AG04450 (cell line): Measurements from ENCODE around the gene ITGB2. TPM values are rescaled to one million over a fixed set of nuclear protein-coding genes. Genes with fewer than 3 reads are reported as not detected.

Source experiments
- CTCF ChIA-PET: fragments of 300-600, 350-600 bp; formaldehyde crosslinking; extraction: SDS; loops from one replicate; lab custom pipeline; 2022; ENCODE audit warnings: antibody characterized with exemption, inconsistent platforms; lab: Charles Lee
- POLR2A ChIA-PET: fragments of 350-600 bp; formaldehyde crosslinking; extraction: SDS; loops from one replicate; lab custom pipeline; 2021; ENCODE audit warnings: antibody characterized with exemption, inconsistent platforms; lab: Yijun Ruan, JAX
- DNase-seq: peaks from one replicate; pipeline ENCODE4 v3.0.0-alpha.2; 2011; ENCODE audit warnings: low read depth, low spot score
- H3K27ac ChIP-seq: one replicate; pipeline ENCODE4 v1.5.1; 2012; ENCODE audit warnings: low read depth, low read length, control low read depth
- H3K27me3 ChIP-seq: one replicate; pipeline ENCODE4 v1.6.0; 2012; ENCODE audit warnings: low read length; ENCODE audit not compliant: control insufficient read depth, insufficient read depth
- H3K4me3 ChIP-seq: 2 replicates; pipeline ENCODE4 v1.5.1; 2011; ENCODE audit warnings: mild to moderate bottlenecking, low read depth, low read length, control low read depth
- H3K9me3 ChIP-seq: 2 replicates; pipeline ENCODE4 v1.5.1; 2012; ENCODE audit warnings: low read length; ENCODE audit not compliant: control insufficient read depth, insufficient read depth
- CTCF ChIP-seq: IDR thresholded peaks from 2 replicates; pipeline ENCODE4 v1.5.1; 2011; ENCODE audit warnings: low read depth, low read length, control low read depth, inconsistent platforms
- polyA plus RNA-seq: library from polyadenylated mRNA; depleted of rRNA; stranded (reverse); fragments of >200 nt; gene quantifications from 2 replicates; pipeline ENCODE4 v1.2.3, GENCODE V29; 2011

ITGB2 gene
- polyA plus RNA-seq, 1 experiment: 0.04 TPM

DNA sequence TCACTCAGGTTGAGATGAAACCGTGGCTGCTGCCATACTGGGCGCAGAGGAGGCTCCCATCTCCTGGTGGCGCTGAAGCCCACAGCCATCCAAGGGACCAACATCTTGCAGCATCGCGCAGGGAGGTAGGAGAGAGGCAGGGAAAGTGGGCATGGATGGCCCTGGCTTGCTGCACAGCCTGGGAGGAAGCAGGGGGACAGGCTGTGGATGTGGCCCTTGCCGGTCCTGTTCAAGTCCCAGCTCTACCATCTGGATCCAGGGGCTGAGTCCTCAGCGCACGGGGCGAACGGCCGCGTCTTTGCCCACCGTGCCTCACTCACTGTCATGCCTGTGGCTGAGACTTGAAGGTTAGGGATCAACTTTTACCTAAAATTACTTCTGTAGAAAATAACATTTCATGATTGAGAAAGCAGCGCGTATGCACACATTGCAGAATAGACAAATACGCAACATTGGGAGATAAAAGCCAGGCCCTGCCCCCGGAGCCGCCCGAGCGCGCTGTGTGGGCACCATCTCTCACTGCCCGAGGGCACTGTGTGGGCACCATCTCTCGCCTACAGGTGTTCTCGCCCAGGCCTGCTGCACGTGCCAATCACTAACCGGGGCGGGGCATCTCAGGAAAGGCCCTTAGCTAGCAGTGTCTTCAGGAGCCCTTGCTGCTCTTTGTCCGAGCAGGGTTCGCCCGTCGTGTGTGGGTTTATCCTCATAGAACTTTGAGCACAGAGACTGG, 30.7 kb upstream of the ITGB2 start:
- DNase-seq: no peak
- no peak for TF ChIP-seq CTCF
- no peak overlapping the region for H3K27ac ChIP-seq
- H3K9me3 ChIP-seq: peaks cover 4% of the 10 kb centered on the region; the same call in 1 of the 2 replicates
- ChIA-PET CTCF (interaction anchor here (12.7 kb wide), 1 partner anchor 188 kb away, joined by 202 read pairs; no protein-coding TSS in a partner anchor), POLR2A (no interaction called here)
- H3K27me3 ChIP-seq: no peaks in the 10 kb centered on the region
- no peak overlapping the region for H3K4me3 ChIP-seq

DNA sequence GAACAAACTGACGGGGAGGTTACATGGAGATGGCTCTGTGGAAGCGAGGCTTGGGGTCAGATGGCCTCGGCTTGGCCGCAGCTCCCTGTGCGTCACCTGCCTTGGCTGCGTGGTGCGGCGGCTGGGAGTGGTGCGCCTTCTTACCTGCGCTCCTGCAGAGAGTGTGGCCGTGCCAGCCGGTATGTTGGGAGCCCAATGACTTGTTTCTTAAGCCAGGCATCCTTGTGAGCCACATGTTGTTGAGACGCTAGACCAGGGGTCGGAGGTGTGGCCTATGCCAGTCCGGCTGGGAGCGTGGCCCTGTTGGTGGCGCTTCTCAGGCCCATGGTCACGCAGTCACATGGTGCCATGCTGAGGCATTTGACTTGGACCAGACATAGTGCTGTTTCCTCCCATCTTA, 29.7 kb upstream of the ITGB2 start:
- H3K9me3 ChIP-seq: peaks cover 4% of the 10 kb centered on the region; the same call in 1 of the 2 replicates
- H3K27me3 ChIP-seq: no peaks in the 10 kb centered on the region
- DNase-seq: no peak
- POLR2A ChIA-PET: interaction anchor here (0.6 to 0.8 kb wide), 3 partner anchors 110 to 187 kb away, joined by 3 to 5 read pairs (median 3); no protein-coding TSS in a partner anchor
- H3K27ac ChIP-seq: no peak overlapping the region
- CTCF ChIA-PET: interaction anchor here (0.6 to 12.7 kb wide), 33 partner anchors 8 to 871 kb away, joined by 3 to 202 read pairs (median 5); partner anchors contain the start of gene SLX9
- TF ChIP-seq CTCF: no peak
- no peak overlapping the region for H3K4me3 ChIP-seq

- no peaks in the 10 kb centered on the region for H3K27me3 ChIP-seq
- no peak overlapping the region for H3K4me3 ChIP-seq
- TF ChIP-seq CTCF: peak; percentile 92
- no peak for DNase-seq
- CTCF ChIA-PET: interaction anchor here (0.5 to 12.7 kb wide), 34 partner anchors 9 to 872 kb away, joined by 3 to 202 read pairs (median 5); partner anchors contain the start of gene SLX9
- H3K9me3 ChIP-seq: peaks cover 4% of the 10 kb centered on the region; the same call in 1 of the 2 replicates
- POLR2A ChIA-PET: interaction anchor here (0.6 to 0.8 kb wide), 4 partner anchors 110 to 187 kb away, joined by 3 to 5 read pairs (median 3); no protein-coding TSS in a partner anchor
- no peak overlapping the region for H3K27ac ChIP-seq
Measured at GRCh38 chr21:44949779-44950198, 29.1 kb upstream of the ITGB2 start.

DNA sequence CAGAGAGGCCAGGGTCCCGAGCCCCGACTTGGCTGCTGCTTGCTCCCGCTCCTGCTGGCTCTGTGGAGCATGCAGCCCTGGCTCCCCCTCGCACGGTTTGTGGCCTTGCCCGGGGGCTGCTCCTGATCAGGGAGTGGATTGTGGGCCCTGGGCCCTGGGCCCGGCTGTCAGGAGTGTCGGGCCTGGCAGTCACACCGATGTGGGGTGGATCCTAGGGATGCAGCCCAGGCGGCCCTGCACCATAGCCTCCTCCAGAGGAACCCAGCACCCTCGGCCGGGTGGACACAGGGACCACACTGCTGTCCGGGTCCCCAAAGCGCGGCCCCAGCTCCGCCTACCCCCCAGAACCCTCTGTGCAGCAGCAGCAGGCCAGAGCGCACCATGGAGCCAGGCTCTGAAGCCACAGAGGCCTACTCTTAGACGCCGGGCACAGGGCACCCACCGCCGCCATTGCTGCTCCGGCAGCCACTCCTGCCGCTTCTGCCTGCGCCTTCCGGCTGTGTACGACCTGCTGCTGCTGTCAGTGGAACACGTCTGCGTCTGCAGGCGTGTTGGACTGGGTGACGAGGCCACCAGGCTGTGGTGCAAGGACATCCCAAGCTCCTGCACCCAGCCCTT, 28.6 kb upstream of the ITGB2 start:
- POLR2A ChIA-PET: interaction anchor here (0.6 to 0.8 kb wide), 2 partner anchors 181 to 188 kb away, joined by 3 read pairs; no protein-coding TSS in a partner anchor
- no peak for DNase-seq
- TF ChIP-seq CTCF: no peak
- Histone ChIP-seq H3K4me3 (no peak overlapping the region), H3K9me3 (peaks cover 2% of the 10 kb centered on the region; the same call in 1 of the 2 replicates), H3K27ac (no peak overlapping the region), H3K27me3 (no peaks in the 10 kb centered on the region)
- CTCF ChIA-PET: interaction anchor here (0.5 to 12.7 kb wide), 25 partner anchors 9 to 307 kb away, joined by 3 to 202 read pairs (median 6); partner anchors contain the start of gene SLX9
